HG02623 (cell line): Measurements from ENCODE around the gene DMRTB1.

Source experiments
- ATAC-seq: cut with Tn5 transposase; IDR thresholded peaks from one replicate; pipeline ENCODE4 v1.9.1; 2021; ENCODE audit warnings: moderate library complexity; ENCODE audit not compliant: unreplicated experiment

Gene DMRTB1

DNA sequence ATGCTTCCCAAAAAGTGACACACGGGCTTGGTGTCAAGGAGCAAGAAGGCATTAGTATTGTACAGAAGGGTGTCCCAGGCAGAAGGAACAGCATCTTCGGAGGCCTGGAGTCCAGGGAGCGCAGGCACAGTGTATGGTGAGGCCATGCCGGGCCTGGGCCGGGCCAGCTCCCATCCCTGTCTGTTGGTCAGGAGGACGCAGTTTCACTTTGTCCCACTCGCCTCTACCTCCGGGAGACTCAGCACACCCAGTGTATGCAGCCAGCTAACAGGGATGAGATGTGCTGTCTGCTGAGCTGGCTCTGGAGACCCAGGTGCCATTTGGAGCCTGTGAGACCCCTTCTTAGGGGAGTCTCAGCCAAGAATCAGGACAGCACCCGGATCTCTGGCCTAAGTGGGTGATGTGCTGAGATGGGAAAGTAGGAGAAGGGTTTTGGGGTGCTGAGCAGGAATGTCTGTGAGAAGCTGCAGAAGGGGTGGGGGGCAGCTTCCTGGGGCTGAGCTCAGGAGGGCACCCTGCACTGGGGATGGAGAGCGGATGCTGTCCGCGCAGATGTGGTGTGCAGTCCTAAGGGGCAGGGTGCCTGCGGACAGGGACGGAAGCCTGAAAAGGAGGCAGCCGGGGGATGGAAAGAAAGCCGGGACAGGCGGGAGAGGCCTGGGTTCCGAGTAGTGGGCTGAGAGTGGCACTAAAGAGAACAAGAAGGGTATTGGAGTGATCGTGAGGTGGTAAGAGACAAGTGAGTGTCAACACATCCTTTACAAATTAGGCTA lies 25.7 kb downstream of the DMRTB1 start:
- ATAC-seq, result no peak

DNA sequence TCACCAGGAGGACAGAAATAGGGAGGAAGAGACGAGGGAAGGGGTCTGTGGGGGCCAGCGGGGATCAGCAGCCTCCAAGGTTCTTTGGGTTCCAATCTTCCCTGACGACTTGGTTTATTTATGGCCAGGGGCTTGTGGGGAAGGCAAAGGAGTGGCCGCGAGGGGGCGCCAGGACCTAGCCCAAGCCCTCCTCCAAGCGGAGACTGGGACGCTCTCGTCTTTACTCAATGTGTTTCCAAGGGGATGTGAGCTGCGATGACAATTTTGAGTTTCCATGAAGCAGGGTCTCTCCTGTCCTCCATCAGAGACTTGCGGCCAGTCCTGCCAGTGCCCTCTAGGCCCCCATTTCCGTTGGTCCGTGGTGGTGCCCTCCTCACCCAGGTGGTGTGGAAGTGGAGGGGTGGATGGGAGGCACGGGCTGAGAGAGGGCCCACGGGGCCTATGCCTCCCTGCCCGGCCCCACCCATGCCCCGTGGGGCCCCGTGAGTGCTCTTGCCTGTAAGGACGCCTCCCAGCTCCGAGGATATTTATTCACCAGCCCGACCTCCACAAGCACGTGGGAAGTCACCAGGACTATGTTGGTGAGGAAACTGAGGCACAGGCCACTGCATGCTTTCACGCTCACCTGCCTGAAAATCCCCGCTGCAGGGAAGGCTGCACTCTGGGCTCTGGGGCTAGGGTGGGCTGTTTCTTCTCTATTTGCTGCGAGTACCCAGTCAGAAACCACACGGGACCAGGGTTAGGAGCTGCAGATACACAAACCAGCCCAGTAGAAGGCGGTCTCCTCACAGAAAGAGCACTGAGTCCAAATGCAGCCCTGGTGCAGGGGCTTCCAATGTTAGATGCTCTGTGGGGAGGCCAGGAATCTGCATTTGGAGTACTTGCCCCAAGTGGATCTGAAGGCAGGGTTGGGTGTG lies 26.5 kb downstream of the DMRTB1 start:
- ATAC-seq, result no peak

DNA sequence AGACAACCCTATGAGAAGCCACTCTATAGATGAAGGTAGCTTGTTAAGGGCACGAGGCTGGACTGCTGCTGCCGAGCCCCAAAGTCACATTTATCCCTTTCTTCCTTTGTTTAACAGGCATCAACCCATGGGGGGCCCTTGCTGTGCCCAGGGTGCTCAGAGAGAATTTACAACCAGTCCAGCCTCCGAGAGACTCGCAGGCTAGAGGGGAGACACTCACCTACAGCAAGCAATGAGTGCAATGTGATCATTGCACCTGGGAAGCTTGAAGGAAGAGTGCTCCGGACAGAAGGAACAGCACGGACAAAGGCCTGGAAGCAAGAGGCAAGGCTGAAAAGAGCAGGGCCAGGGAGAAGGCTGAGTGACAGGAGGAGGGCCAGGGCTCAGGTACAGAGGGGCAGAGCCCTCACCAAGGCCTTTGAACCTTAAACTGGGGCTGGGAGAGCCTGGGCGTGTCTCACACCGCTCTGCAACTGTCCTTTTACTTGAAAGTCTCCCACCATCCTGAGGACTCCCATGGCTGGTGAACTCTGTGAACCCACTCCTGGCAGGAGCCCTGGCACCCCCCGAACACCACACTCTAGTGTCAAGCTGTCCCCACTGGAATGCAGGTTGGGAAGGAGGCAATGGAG lies 27.3 kb downstream of the DMRTB1 start:
- no peak for ATAC-seq

DNA sequence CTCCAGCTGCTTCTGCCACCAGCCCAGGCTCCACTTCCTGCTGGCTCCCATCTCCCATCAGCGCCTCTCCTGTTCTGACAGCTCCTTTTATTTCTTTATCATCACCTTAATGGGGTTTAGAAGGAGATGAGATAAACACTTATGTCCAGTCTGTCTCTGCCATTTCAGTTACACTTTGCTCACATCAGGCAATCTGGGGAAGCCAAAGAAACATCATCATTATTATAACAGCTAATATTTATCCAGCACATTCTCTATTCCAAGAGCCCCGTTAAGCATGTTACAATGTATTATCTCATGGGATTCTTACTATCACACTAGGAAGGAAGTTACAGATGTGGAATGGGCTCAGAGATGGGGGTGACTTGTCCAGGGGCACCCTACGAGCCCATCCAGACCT lies 31.2 kb downstream of the DMRTB1 start:
- no peak for ATAC-seq

DNA sequence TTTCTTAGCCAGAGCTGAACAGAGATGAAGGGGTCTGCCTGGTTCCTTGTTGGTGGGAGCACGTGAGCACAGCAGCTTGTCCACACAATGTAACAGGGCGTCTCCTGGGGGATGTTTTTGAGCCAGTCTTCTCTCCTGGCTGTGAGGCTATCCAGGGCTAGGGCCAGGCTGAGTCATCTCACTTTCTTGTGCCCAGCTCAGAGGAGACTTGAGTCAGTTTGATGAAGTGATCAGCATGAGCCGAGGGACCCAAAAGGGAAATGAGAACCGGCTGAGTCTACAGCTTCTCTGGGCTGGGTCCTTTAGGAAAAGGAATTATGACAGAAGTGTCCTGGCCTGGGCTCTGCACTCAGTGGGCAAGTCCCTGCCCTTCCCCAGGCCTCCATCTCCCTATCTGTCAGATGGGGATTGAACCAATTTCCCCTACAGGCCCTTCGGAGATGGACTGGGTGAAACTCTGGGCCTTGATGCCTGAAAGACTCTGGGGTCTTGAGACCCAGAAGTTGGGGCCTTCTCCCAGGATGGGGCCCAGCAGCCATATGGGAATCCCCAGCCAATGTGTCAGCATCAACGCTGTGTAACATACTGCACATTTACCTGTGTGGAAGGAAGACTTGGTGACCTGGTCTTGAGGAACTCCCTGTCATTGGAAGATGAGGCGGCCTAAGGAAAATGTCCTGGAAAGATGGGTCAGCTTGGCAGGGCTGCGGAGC lies 36.6 kb downstream of the DMRTB1 start:
- no peak for ATAC-seq

DNA sequence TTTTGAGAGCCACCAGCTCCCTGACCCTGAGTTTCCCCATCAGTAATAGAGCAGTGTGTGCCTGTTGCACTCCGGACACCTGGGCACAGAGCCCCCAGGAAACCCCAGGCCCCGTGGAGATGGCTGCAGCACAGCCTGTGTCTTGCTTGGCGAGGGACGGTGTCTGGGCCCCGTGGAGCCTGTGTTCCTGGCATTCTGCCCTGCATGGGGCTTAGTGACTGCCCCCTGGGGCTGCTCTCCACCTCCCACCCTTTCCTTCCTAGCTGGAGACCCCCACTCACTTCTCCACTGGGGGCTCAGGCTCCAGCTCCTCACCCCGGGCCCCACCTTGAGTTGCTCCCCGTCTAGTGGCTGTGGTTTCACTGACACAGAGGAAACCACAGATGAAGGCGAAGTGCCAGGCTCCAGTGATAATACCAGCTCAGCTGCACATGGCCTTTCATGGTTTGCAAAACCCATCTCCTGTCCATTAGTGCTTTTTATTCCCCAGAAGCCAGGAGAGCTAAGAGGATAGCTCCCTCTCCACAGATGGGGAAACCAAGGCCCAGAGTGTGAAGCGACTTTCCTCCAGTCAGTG lies 39.4 kb downstream of the DMRTB1 start:
- no peak for ATAC-seq

DNA sequence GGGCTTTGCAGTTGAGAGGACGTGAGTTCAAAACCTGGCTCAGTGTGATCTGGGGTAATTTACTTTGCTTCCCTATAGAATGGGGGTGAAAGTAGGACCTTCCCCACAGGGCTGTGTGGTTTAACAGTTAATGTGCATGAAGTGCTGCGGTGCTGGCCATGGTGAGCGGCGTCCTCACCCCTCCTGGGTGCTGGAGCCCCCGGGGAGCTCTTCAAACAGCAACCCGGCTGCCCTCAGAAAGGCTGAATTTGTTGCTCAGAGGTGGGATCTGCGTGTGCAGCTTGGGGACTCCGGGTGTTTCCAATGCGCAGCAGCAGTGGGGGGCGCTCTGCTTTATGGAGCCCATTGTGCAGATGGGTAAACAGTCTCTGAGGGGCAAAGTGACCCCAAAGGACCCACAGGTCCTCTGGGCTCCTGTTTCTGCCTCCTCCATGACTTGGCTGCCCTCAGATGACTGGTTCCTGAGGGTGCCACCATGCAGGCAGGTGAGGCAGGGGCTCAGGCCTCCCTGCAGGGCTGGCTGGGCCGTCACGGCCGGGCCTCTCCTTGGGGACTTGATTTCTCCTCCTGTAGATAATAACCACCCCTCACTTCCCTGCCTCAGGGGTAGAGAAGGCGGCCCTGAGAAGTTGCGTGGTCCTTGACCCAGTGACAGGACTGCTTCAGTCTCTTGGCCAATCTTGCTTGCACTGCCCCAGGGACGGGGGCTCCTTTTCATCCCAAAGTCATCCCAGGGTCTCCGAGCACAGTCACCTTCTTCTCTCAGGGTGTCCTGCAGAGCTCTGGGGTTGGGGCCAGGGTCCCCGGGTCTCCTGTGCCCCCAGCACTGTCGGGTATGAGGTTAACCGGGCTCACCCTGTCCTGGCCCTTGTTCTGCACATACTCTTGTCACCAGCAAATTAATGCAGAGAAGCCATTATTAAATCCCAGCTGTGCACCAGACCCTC lies 40.3 kb downstream of the DMRTB1 start:
- ATAC-seq, result no peak

DNA sequence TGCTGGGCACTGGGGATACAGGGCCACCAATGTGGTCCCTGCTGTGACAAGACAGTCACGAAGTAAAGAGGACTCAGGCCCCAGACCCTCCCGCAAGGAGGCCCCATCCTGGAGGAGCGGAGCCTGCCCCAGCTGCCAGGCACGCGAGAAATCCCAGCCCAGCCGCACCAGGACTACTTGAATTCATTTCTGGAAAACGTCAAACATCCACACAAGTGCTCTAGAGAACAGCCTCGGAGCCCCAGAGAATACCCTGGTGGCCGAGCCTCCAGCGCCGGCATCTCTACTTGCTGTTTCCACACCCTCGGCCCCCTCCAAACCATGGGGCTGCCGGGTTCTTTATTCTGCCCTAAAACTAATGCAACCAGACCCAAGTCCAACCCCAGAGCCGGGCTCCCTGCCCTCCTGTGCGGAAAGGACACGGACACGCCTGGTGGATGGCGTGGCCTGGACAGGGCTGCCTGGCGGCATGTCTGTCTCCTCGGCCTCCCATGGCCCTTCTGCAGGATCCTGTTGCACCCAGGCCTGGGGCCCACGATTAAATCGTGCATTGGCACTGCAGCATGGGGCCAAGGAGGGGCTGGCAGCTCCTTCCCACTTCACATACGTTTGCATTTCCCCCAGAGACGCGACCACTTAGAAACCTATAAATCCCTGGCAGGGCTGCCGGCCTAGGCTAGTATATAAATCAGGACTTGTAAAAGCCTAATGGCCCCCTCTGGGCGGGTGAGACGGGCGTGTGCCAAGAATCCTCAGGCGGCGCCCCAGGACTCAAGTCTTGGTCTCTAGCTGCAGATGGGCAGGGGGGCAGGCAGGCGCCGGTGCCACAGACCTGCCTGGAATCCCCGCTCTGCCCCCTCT lies 41.2 kb downstream of the DMRTB1 start:
- ATAC-seq, result no peak

DNA sequence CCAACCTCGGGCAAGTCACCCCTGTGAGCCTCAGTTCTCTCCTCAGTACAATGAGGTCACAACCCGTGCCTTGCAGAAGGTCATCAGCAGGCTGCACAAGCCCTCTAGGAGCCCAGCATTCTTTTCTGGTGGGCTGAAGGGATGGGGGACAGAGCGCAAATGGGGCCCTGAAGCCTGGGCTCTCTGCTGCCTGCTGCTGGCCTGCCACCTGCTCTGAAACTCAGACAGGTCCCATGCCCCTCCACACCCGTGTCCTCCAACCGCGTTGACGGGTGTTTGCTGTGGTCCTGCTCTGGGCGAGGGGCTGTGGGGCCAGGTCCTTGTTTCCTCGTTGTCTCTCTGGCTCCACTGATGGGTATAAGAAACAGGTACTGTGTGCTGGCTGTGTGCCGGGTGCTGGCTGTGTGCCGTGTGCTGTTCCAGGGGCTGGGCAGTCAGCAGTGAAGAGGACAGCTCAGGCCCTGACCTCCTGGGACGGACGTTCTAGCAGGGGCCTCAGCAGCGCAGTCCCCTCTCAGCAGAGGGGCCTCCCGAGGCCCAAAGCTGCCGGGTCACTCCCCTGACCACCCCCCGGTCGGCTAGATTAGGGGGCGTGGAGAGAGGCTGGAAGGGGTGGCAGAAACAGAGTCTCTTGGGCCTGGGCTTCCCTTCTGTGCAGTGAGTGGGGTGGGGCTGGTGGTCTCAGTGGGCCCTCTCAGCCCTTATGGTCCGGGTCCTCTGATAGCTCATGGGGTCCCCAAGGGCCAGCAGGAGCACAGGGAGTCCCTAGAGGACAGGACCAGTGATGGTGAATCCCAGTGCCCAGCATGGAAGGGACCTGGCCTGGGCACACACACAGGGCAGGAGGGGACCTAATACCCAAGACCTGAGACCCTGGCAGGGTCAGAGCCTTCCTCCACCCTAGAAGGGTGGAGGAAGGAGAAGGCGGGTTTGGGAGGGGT lies 42.1 kb downstream of the DMRTB1 start:
- ATAC-seq, result no peak

DNA sequence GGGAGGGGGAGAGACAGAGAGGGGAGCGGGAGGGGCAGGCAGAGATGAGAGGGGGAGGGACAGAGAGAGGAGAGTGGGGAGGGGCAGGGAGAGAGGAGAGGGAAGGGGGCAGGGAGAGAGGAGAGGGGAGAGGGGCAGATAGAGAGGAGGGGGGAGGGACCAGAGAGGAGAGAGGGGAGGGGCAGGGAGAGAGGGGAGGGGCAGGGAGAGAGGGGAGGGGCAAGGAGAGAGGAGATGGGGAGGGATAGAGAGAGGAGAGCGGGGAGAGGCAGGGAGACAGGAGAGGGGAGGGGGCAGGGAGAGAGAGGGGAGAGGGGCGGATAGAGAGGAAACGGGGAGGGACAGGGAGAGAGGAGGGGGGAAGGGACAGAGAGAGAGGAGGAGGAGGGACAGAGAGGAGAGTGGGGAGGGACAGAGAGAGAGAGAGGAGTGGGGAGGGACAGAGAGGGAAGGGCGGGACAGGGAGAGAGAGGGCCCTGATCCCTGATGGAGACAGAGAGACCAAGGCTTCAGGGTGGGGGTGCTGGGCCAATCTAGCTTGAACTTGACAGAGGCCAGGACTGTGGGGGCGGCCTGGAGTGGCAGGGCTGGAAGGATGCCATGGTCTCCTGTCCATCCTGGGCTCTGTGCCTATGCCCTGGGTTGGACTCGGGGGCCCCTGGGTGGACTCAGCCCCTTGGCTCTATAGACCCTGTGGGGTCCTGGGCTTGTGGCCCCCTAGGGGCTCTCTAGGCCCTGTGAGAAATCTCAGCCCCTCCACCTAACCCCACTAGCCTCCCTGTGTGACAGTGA lies 43.6 kb downstream of the DMRTB1 start:
- ATAC-seq, result no peak

DNA sequence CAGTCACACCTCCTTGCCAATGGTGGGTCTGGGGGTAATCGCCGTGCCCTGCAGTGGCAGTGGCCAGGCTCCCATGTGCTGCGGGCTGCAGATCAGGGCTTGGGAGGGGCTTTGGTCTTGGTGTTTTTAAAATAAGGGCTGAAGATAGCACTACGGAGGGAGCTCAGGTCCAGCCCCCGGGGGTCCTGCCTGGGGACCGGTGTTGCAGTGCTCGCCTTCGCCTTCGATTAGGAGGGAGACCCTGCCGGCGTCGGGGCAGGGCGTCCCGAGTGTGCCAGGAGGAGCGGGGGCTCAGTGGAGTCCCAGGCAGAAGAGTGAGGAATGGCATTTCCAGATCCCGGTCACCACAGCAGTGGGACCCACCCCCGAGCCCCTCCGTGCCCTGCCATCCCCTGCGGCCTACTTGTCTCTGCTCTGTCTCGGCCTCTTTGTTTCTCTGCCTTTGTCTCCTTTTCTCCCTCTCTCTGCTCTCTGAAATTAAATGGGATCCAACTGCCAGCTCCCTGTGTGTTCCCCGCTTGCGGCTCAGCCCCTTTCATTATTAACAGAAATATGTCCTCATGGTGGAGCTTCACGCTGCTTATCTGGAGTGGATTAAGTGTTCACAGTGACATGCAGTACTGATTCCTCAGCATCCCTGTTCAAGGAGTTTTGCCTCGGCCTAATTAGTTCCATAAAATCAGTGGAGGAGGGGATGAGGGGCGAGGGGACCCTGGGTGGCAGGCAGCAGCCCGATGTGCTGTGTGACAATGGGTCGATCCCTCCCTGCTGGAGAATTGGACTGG lies 44.4 kb downstream of the DMRTB1 start:
- no peak for ATAC-seq

DNA sequence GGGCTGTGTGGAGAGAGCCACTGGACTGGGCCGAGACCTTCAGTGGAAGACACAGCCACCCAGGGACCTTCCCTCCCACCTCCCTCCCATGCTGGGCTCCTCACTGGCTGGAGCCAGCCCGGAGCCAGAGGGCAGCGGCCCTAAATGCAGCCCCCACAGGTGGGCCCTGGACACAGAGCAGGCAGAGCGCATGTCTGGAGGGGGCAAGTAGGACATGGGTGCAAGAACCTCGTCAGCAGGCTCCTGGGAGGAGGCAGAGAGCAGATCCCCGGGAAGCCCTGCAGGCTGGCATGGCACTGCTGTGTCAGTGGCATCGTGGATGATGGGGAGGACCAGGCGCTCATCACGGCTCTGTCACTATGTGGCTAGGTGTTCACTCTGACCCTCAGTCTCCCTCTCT lies 45.7 kb downstream of the DMRTB1 start:
- no peak for ATAC-seq

DNA sequence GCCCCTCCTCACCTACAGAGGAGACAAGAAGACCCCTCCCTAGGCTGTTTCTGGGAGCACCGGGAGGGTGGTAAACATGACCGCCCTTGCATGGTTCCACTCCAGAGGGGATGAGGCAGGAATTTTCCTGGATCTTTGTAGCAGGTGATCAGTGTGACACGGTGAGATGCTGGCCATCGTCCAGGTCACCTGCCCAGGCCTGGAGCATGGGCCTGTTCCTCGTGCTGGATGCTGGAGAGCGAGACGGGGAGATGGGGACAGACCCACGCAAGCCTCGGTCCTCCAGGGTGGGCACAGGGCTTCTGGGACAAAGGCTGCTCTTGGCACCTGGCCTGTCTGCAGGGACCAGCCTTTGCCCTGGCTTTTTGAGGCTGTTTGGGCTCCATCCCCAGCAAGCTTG lies 46.2 kb downstream of the DMRTB1 start:
- ATAC-seq, result no peak

DNA sequence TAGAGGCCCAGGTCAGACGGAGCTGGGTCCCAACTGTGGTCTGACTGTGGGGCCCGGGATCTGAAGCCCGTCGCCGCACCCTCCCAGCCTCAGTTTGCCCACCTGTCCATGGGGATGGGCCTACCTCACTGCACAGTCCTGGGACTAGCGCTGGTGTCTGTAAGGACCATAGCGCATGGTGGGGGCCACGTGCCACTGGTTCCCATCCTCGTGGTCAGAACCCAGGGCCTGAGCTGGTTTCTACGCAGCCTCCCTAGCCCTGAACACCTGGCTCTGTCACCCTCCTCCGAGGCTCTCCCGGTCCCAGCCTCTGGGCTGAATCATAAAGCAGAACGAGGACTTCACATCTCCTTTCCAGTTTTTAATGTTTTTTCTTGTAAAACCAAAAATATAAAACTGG lies 46.7 kb downstream of the DMRTB1 start:
- no peak for ATAC-seq

DNA sequence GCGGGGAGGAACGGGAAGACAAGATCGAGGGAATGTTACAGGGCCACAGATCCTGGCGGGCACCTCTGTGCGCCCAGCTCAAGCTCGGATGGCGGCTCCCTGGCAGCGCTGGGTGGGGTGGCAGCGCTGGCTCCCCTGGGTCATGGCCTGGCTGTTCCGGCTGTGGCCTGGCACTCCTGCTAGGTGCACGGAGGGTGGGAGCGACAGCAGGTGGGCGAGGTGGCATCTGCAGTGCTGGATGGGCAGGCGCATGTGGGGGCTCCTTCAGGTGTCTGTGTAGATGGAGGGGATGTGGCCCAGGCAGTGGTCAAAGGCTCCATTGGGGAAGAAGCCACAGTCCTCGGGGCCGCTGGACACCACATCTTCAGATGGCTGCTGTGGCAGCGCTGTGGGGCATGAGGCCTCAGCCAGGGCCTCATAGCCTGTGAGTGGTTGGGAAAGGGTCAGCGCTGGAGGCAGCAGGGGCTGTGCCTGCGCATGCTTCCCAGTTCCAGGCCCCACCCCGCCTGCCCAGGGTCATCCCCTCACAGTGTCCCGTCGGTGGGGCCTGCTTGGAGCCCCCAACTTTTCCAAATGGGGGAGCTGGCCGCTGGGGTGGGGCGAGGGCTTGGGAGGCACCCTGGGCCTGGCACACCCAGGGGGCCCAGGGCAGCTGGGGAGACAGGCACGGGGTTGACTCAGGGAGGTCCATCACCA lies 47.3 kb downstream of the DMRTB1 start:
- ATAC-seq, result no peak
